Ectodermal cell (in vitro differentiated cells): ENCODE data around the gene KIRREL3.

Source experiments
- H3K27ac ChIP-seq: 2 replicates; pipeline ENCODE4 v1.7.0; 2013; ENCODE audit warnings: mild to moderate bottlenecking, low read depth, low read length; ENCODE audit not compliant: insufficient read depth, poor library complexity, severe bottlenecking
- H3K27me3 ChIP-seq: 2 replicates; pipeline ENCODE4 v1.7.0; 2013; ENCODE audit warnings: mild to moderate bottlenecking, low read length; ENCODE audit not compliant: insufficient read depth, control insufficient read depth, poor library complexity, severe bottlenecking
- H3K36me3 ChIP-seq: one replicate; pipeline ENCODE4 v1.7.0; 2013; ENCODE audit warnings: low read length; ENCODE audit not compliant: control insufficient read depth, insufficient read depth
- H3K4me1 ChIP-seq: one replicate; pipeline ENCODE4 v1.7.0; 2013; ENCODE audit warnings: low read length; ENCODE audit not compliant: control insufficient read depth, insufficient read depth
- H3K4me3 ChIP-seq: 2 replicates; pipeline ENCODE4 v1.7.0; 2013; ENCODE audit warnings: low read depth, low read length, control low read depth; ENCODE audit not compliant: insufficient read depth
- H3K9me3 ChIP-seq: 2 replicates; pipeline ENCODE4 v1.7.0; 2013; ENCODE audit warnings: mild to moderate bottlenecking, low read length, moderate library complexity; ENCODE audit not compliant: control insufficient read depth
- WGBS, 2 experiments: methylation state at CpG; one replicate each; pipeline ENCODE4 v1.1.7; 2013; ENCODE audit warnings: missing lambda C conversion rate in 2 of 2; 5-methylcytosine and 5-hydroxymethylcytosine counted together

The KIRREL3 gene

DNA sequence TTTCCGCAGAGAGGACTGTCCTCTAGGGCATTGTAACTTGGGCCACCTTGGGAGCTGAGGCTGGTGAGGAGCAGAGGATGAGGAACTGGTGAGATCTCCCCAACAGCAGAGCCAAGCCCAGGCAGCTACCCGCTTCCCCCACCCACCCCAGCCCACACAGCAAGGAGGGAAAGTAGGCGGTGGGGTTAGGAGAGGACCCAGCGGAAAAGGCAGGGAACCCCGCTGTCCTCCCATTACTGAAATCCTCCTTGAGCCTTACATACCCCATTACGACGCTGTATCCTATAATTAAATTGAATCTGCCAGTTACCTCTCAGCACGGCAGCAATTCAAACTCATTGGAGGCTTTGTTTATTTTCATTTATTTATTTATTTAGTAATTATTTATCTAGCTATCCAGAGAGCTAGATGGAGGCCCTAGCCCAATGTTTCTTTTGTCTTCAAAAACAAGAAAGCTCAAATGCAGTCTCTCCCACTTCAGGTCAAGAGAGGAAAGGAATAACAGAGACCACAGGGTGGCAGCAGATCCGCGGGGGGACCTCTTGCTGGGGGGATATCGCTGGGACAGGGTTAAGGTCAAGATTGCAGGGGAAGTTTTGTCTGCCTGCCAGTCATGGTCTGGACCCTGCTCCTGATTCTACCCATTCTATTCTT lies 427.1 kb downstream of the KIRREL3 start:
- H3K27me3 ChIP-seq: no peaks in the 10 kb centered on the region
- 56 to 57% methylated on average over 10 of the region's 11 CpGs for WGBS, 2 experiments
- no peak overlapping the region for H3K27ac ChIP-seq
- no peaks in the 10 kb centered on the region for H3K36me3 ChIP-seq
- no peaks in the 10 kb centered on the region for H3K4me1 ChIP-seq
- H3K9me3 ChIP-seq: no peaks in the 10 kb centered on the region
- H3K4me3 ChIP-seq: no peak overlapping the region

DNA sequence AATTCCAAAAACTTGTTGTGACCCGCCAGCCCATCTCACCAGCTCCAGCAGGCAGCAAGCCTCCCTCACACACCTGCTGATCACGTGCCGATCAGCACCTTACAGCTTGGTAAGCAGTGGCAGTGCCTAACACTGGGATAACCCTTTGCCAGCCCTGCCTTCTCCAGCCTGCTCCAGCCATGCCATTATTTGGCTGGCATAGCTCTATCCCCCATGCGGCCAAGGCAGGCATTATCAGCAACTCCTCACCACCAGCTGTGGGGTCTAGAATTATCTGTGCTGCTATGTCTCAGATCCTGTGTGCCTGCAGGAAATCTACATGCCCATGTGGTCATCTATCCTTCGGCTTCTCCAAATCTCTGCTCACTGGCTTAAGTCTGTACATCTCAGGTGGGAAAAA lies 430.1 kb downstream of the KIRREL3 start:
- Histone ChIP-seq H3K4me3 (no peak overlapping the region), H3K36me3 (no peaks in the 10 kb centered on the region), H3K27ac (no peak overlapping the region), H3K4me1 (no peaks in the 10 kb centered on the region), H3K27me3 (no peaks in the 10 kb centered on the region), H3K9me3 (no peaks in the 10 kb centered on the region)
- WGBS, 2 experiments: 86 to 91% methylated on average over 5 of the region's 5 CpGs

DNA sequence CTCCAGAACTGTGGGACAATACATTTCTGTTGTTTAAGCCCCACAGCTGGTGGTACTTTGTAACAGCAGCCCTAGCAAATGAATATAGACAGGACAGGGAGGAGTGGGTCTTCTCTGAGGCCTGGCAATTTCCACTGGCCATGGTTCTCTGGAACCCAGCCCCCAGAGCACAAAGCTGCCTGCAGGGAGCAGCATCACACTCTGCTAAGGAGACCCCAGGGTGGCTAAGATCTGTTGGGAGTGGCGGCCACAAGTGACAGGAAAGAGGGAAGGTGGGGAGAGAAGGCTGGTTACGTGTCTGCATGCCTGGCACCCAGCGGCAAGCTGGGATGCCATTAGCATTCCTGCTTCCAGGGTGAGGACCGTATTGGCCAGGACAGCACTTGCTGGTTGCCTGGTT lies 433.2 kb downstream of the KIRREL3 start:
- Histone ChIP-seq H3K27ac (no peak overlapping the region), H3K27me3 (peaks cover 4% of the 10 kb centered on the region), H3K9me3 (no peaks in the 10 kb centered on the region), H3K36me3 (no peaks in the 10 kb centered on the region), H3K4me1 (peaks cover 11% of the 10 kb centered on the region), H3K4me3 (no peak overlapping the region)
- 81 to 82% methylated on average over 4 of the region's 4 CpGs for WGBS, 2 experiments

DNA sequence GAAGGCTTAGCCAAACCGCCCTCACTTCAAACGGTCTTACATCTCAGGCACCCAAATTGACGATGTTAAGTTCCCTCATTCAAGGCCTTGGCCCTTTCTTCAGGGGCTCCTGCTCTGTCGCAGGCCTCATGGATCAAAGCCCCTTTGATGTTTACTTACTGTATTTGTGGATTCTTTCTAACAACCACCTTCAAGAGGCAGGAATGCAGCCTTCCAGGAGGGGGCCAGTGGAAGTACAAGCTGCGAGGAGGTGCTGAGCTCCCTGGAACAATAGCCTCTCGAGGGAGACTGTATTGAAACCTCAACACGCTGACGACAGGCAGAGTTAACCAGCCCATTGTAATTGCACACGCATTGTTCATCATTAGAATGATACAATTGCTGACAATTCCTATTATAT lies 436.0 kb downstream of the KIRREL3 start:
- no peaks in the 10 kb centered on the region for H3K36me3 ChIP-seq
- 4 to 6% methylated on average over 9 of the region's 9 CpGs for whole genome bisulfite sequencing, 2 experiments
- peaks cover 11% of the 10 kb centered on the region for H3K4me1 ChIP-seq
- H3K4me3 ChIP-seq: no peak overlapping the region
- H3K27ac ChIP-seq: no peak overlapping the region
- H3K27me3 ChIP-seq: peaks cover 4% of the 10 kb centered on the region
- H3K9me3 ChIP-seq: no peaks in the 10 kb centered on the region

DNA sequence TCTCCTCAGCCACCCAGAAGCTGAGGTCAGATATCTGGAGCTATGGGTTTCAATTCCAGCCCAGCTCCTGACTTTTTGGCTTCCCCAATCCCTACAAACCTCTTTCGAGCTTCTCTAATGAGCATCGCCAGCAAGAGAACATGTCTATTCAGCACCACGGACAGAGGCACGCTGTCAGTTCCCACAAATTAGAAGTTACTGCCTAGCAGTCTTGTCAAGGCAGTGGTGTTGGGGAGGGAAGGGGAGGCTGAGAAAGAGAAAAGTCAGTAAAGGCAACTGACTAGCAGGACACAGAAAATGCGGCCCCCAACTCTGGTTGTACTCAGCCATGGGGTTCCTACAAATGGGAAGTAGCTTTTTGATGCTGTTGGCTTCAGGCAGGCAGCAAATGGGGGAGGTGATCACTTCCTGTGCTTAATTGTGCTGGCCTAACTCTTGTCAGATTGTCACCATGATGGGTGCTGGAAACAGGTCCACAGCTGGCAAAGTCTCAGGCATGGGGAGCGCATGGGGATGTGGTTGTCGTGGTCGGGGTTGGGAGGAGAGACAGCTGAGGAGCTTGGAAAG lies 439.2 kb downstream of the KIRREL3 start:
- peaks cover 14% of the 10 kb centered on the region for H3K4me1 ChIP-seq
- no peaks in the 10 kb centered on the region for H3K9me3 ChIP-seq
- H3K36me3 ChIP-seq: no peaks in the 10 kb centered on the region
- H3K4me3 ChIP-seq: no peak overlapping the region
- 35 to 38% methylated on average over 8 of the region's 8 CpGs for WGBS, 2 experiments
- no peak overlapping the region for H3K27ac ChIP-seq
- peaks cover 4% of the 10 kb centered on the region for H3K27me3 ChIP-seq

DNA sequence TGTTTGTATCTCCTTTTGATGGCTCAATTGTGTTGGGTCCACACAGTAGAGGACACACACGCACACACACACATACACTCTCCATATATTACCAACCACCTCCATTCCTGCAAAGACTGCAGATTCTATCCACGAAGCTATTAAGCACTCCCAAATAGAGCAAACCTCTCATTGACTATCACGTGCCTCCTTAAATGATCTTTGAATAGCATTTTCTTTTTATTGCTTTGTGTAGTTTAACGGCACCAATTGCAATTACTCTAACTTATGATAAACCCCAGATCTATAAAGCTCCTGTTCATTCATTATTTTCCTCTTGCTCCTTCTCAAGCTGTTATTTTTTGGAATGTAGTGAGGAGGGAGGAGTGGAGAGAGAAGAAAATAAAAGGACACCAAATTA lies 440.3 kb downstream of the KIRREL3 start:
- WGBS, 2 experiments: 74 to 83% methylated on average over 3 to 4 of the region's 4 CpGs
- H3K27me3 ChIP-seq: peaks cover 4% of the 10 kb centered on the region
- H3K27ac ChIP-seq: no peak overlapping the region
- H3K9me3 ChIP-seq: no peaks in the 10 kb centered on the region
- peaks cover 13% of the 10 kb centered on the region for H3K4me1 ChIP-seq
- no peak overlapping the region for H3K4me3 ChIP-seq
- no peaks in the 10 kb centered on the region for H3K36me3 ChIP-seq

DNA sequence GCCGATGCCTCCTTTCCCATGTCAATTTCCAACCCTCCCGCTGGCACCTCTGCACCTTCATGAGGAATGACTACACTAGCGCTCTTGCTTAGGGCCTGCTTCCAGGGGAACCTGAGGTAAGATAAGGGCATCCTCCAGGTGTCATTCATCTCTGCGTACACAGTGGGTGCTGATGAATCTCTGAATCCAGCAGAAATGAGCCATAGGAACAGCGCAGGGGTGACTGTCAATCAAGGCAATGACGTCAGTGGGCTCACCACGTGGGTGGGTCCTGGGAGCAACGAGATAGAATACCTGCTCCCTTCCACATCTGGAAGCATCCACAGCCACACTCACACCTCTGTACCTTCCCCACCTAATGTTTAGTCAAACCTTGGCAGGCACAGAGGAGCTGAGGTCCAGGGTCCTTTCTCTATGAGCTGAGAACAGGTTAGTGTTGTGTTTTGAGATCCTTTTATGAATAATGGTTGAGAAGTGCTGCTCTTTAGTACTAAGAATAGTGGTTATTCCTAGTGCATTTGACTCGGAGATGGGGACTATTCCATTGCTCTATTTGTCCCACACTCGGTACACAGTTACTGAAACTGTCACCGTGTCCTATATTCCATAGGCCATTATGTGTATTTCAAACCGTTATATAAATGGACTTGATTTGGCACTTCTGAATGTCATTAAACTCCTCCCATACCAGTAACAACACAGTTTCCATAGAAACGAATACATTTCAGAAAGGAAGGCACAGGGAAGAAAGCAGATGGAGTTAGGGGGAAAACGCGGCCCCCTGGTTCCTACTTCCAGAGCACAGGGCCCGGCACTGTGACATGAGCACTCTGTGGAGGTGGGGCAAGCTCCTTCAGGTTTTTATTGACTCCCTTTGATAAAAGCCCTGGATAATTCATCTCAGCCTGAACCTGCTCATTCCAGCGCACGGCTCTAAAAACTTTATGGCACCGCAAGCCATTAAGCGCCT lies 451.7 kb downstream of the KIRREL3 start:
- no peaks in the 10 kb centered on the region for H3K9me3 ChIP-seq
- no peaks in the 10 kb centered on the region for H3K27me3 ChIP-seq
- no peak overlapping the region for H3K27ac ChIP-seq
- no peaks in the 10 kb centered on the region for H3K36me3 ChIP-seq
- 88% methylated on average over 20 of the region's 20 CpGs for WGBS, 2 experiments
- H3K4me1 ChIP-seq: peaks cover 34% of the 10 kb centered on the region
- no peak overlapping the region for H3K4me3 ChIP-seq

DNA sequence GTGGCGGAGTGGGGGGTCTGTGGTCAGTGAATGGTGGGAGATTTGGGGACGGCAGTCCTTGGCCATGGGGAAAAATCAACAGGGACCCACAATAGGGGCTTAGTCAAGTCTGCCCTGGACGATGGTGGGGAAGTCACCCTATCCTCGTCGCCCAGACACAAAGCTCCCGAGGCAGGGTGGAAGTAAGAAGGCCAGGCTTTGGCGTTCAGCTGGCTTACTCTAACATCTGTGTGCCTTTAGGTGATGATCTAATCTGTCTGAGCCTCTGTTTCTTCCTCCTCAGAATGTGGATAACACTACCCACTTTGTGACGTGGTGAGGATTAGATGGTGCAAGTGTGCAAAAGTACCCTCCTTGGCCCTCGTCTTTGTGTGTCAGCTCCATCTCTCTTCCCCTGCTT lies 452.9 kb downstream of the KIRREL3 start:
- 93% methylated on average over 9 of the region's 9 CpGs for whole genome bisulfite sequencing, 2 experiments
- H3K4me1 ChIP-seq: peaks cover 45% of the 10 kb centered on the region
- no peak overlapping the region for H3K27ac ChIP-seq
- no peak overlapping the region for H3K4me3 ChIP-seq
- no peaks in the 10 kb centered on the region for H3K36me3 ChIP-seq
- H3K9me3 ChIP-seq: no peaks in the 10 kb centered on the region
- H3K27me3 ChIP-seq: no peaks in the 10 kb centered on the region

DNA sequence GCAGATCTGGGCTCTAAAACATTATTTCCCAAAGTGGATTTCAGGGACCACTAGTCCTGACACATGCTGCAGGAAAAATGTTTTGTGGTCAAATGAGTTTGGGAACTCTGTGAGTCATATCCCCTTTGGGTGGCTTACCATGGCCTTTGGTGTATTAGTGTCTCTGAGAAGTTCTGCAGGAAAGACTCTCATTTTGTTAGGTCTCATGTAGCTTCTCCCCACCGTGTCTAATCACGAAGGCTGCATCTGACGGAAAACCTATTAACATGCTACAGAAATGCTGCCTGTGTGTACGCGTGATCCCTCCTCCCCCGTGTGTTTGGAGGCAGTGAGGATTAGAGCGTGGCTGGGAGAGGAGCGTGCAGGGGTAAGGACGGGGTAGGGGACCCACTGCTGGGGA lies 453.4 kb downstream of the KIRREL3 start:
- no peaks in the 10 kb centered on the region for H3K36me3 ChIP-seq
- no peak overlapping the region for H3K4me3 ChIP-seq
- no peaks in the 10 kb centered on the region for H3K27me3 ChIP-seq
- H3K27ac ChIP-seq: no peak overlapping the region
- peaks cover 45% of the 10 kb centered on the region for H3K4me1 ChIP-seq
- no peaks in the 10 kb centered on the region for H3K9me3 ChIP-seq
- WGBS, 2 experiments: 94 to 97% methylated on average over 9 of the region's 9 CpGs

DNA sequence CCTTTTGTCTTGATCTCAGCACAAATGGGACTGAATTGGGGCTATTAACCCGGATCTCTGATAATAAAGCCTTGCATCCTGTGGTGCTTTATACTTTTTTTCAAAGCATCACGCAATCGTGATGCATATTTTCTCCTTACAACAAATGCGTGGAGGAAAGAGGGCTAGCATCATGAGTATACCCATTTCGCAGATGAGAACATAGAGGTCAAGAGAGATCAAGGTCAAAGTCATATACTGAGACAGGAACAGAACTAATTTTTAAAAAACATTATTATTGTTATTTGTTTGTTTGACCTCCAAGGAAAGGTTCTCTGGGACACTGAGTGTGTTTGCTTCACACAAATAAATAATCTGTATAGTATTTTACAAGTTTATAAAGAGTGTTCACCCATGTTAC lies 453.9 kb downstream of the KIRREL3 start:
- no peaks in the 10 kb centered on the region for H3K27me3 ChIP-seq
- no peaks in the 10 kb centered on the region for H3K36me3 ChIP-seq
- no peak overlapping the region for H3K4me3 ChIP-seq
- peaks cover 45% of the 10 kb centered on the region for H3K4me1 ChIP-seq
- H3K9me3 ChIP-seq: no peaks in the 10 kb centered on the region
- 85 to 87% methylated on average over 5 of the region's 5 CpGs for WGBS, 2 experiments
- H3K27ac ChIP-seq: no peak overlapping the region
